CD14-positive monocyte (primary cell): ENCODE results near the gene ROMO1. TPM values are rescaled to one million over a fixed set of nuclear protein-coding genes. Genes with fewer than 3 reads are reported as not detected.

Experiments used
- DNase-seq, 3 donors: peaks; one replicate each; pipeline ENCODE4 v3.0.0-alpha.2; 2011 to 2022
- H2AFZ ChIP-seq: 2 replicates; pipeline ENCODE4 v1.6.0; 2012; ENCODE audit warnings: mild to moderate bottlenecking, low read depth, low read length, inconsistent platforms; ENCODE audit not compliant: insufficient read depth, poor library complexity, severe bottlenecking
- H3K27ac ChIP-seq, 2 donors: 1 replicate in 1 of 2; 2 replicates in 1 of 2; pipeline ENCODE4 v1.5.1; 2012 to 2013; ENCODE audit warnings: low read length in 2 of 2, control low read depth in 1 of 2, inconsistent platforms in 1 of 2, low read depth in 1 of 2, mild to moderate bottlenecking in 1 of 2
- H3K27me3 ChIP-seq, 2 donors: one replicate each; pipeline versions ENCODE4 v1.6.0 to v1.6.1; 2011 to 2013; ENCODE audit warnings: low read length in 2 of 2; ENCODE audit not compliant: control insufficient read depth in 2 of 2, insufficient read depth in 2 of 2
- H3K36me3 ChIP-seq, 2 donors: replicated peaks in 1 of 2; 1 replicate in 1 of 2; 2 replicates in 1 of 2; pipeline versions ENCODE4 v1.5.1 to v1.6.1; 2012 to 2013; ENCODE audit warnings: low read length in 2 of 2, control low read depth in 1 of 2, inconsistent platforms in 1 of 2, mild to moderate bottlenecking in 1 of 2; ENCODE audit not compliant: insufficient read depth in 2 of 2, control insufficient read depth in 1 of 2
- H3K4me1 ChIP-seq, 2 donors: 1 replicate in 1 of 2; 2 replicates in 1 of 2; pipeline versions ENCODE4 v1.5.1 to v1.6.1; 2012 to 2013; ENCODE audit warnings: low read length in 2 of 2, control low read depth in 1 of 2, inconsistent platforms in 1 of 2, mild to moderate bottlenecking in 1 of 2, moderate library complexity in 1 of 2; ENCODE audit not compliant: insufficient read depth in 2 of 2, control insufficient read depth in 1 of 2
- H3K4me2 ChIP-seq: replicated peaks from 2 replicates; pipeline ENCODE3; 2012; ENCODE audit warnings: low read length, moderate library complexity, mild to moderate bottlenecking; ENCODE audit not compliant: poor library complexity, severe bottlenecking; ENCODE audit errors: extremely low read depth
- H3K4me3 ChIP-seq, 3 experiments: fragments of 200-600 bp in 1 of 3; sonication (generic) in 1 of 3; replicated peaks in 1 of 3; 1 replicate in 2 of 3; 2 replicates in 1 of 3; pipeline ENCODE4 v1.5.1; 2011 to 2013; ENCODE audit warnings: low read length in 3 of 3, mild to moderate bottlenecking in 3 of 3, control low read depth in 2 of 3, low read depth in 2 of 3, inconsistent platforms in 1 of 3, moderate library complexity in 1 of 3
- H3K79me2 ChIP-seq: 2 replicates; pipeline ENCODE4 v1.6.0; 2012; ENCODE audit warnings: mild to moderate bottlenecking, control low read depth, inconsistent platforms, low read length, moderate library complexity; ENCODE audit not compliant: insufficient read depth
- H3K9ac ChIP-seq: 2 replicates; pipeline ENCODE4 v1.6.0; 2017; ENCODE audit warnings: low read length, mild to moderate bottlenecking; ENCODE audit not compliant: insufficient read depth, poor library complexity, severe bottlenecking
- H3K9me3 ChIP-seq, 2 donors: replicated peaks in 1 of 2; 1 replicate in 1 of 2; 2 replicates in 1 of 2; pipeline versions ENCODE4 v1.5.1 to v1.6.1; 2012 to 2013; ENCODE audit warnings: low read length in 2 of 2, control low read depth in 1 of 2; ENCODE audit not compliant: control insufficient read depth in 1 of 2, insufficient read depth in 1 of 2
- H4K20me1 ChIP-seq: 2 replicates; pipeline ENCODE4 v1.6.0; 2012; ENCODE audit warnings: mild to moderate bottlenecking, low read length, control low read depth, moderate library complexity; ENCODE audit not compliant: insufficient read depth
- H3K27ac Mint-ChIP-seq, 7 donors: one replicate each; pipeline ENCODE4 v1.8.0; 2020; ENCODE audit warnings: mild to moderate bottlenecking in 7 of 7, mixed read lengths in 7 of 7, moderate library complexity in 6 of 7, inconsistent platforms in 2 of 7
- H3K27me3 Mint-ChIP-seq, 3 donors: one replicate each; pipeline ENCODE4 v1.8.0; 2021 to 2022; ENCODE audit warnings: low read depth in 3 of 3, mild to moderate bottlenecking in 3 of 3, mixed read lengths in 3 of 3, moderate library complexity in 3 of 3, inconsistent platforms in 1 of 3
- H3K36me3 Mint-ChIP-seq, 2 donors: one replicate each; pipeline ENCODE4 v1.8.0; 2020; ENCODE audit warnings: mixed read lengths in 2 of 2, inconsistent platforms in 1 of 2, mild to moderate bottlenecking in 1 of 2
- H3K4me1 Mint-ChIP-seq: one replicate; pipeline ENCODE4 v1.8.0; 2020; ENCODE audit warnings: mild to moderate bottlenecking, mixed read lengths
- H3K4me3 Mint-ChIP-seq, 2 donors: one replicate each; pipeline ENCODE4 v1.8.0; 2020; ENCODE audit warnings: mild to moderate bottlenecking in 2 of 2, mixed read lengths in 2 of 2, moderate library complexity in 1 of 2
- H3K9me3 Mint-ChIP-seq, 7 donors: one replicate each; pipeline ENCODE4 v1.8.0; 2020 to 2022; ENCODE audit warnings: mixed read lengths in 7 of 7, mild to moderate bottlenecking in 6 of 7, moderate library complexity in 6 of 7, inconsistent platforms in 2 of 7
- WGBS: methylation state at CpG from one replicate; pipeline ENCODE4 v1.1.5; 2013; ENCODE audit warnings: missing lambda C conversion rate; ENCODE audit not compliant: insufficient coverage; 5-methylcytosine and 5-hydroxymethylcytosine counted together
- intact Hi-C, 2 donors: fragments of 100-400 bp; cut with micrococcal nuclease; formaldehyde crosslinking; loops; one replicate each; pipeline versions ENCODE4 v1.15.0 to v1.15.1; 2023
- polyA plus RNA-seq, 3 donors: library from polyadenylated mRNA; depleted of rRNA in 1 of 3; unstranded in 2 of 3; stranded (reverse) in 1 of 3; fragments of 300-500 nt in 2 of 3; fragments of >200 nt in 1 of 3; fragmentation: Illumina TruSeq in 2 of 3; gene quantifications; 1 replicate in 2 of 3; 2 replicates in 1 of 3; pipeline ENCODE4 v1.2.3, GENCODE V29; 2012 to 2021
- TF ChIP-seq, protein P1 (sequence below): fragments of 200-600 bp; IDR thresholded peaks from one replicate; pipeline ENCODE4 v1.8.0; 2022; ENCODE audit warnings: antibody characterized with exemption, mild to moderate bottlenecking

The ROMO1 gene
- polyA plus RNA-seq, 3 donors, result 220 to 448 (median 352) TPM

DNA sequence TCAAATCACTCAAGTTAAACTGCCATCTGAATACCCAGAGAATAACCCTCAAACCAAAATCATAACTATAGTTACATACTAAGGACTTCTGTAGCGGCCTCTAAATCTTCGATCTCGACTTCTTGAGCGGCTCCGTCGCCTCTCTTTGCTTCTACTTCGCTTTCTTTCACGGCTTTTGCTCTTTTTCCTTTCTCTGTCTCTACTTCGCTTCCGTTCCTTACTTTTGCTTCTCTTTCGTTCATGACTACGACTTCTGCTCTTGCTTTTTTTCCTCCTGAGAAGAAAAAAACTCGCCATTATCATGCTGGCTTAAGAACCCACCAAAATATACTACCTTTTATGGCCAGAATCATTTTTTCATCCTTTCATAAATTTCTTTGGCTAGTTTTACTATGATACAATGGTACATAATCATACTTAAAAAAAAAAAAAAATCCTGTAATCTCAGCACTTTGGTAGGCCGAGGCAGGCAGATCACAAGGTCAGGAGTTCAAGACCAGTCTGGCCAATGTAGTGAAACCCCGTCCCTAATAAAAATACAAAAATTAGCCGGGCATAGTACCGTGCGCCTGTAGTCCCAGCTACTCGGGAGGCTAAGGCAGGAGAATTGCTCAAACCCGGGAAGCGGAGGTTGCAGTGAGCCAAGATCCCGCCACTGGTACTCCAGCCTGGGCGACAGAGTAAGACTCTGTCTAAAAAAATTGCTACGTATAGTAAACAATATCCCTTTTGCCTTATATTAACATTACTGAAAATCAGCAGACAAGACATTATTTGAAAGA, 32.8 kb downstream of the ROMO1 start:
- WGBS, result 91% methylated on average over 20 of the region's 24 CpGs
- TF ChIP-seq, protein P1, sequence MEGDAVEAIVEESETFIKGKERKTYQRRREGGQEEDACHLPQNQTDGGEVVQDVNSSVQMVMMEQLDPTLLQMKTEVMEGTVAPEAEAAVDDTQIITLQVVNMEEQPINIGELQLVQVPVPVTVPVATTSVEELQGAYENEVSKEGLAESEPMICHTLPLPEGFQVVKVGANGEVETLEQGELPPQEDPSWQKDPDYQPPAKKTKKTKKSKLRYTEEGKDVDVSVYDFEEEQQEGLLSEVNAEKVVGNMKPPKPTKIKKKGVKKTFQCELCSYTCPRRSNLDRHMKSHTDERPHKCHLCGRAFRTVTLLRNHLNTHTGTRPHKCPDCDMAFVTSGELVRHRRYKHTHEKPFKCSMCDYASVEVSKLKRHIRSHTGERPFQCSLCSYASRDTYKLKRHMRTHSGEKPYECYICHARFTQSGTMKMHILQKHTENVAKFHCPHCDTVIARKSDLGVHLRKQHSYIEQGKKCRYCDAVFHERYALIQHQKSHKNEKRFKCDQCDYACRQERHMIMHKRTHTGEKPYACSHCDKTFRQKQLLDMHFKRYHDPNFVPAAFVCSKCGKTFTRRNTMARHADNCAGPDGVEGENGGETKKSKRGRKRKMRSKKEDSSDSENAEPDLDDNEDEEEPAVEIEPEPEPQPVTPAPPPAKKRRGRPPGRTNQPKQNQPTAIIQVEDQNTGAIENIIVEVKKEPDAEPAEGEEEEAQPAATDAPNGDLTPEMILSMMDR, result no peak
- Histone ChIP-seq H3K4me3 (no peak overlapping the region), H3K4me1 (peaks cover 0 to 13% of the 10 kb centered on the region in 2 donors), H3K79me2 (peaks cover 96% of the 10 kb centered on the region), H2AFZ (no peak overlapping the region), H4K20me1 (peaks cover 100% of the 10 kb centered on the region), H3K4me2 (no peak overlapping the region), H3K9ac (no peak overlapping the region), H3K9me3 (no peaks in the 10 kb centered on the region), H3K27ac (no peak overlapping the region), H3K36me3 (peaks cover 94 to 98% of the 10 kb centered on the region in 2 donors), H3K27me3 (no peaks in the 10 kb centered on the region)
- DNase-seq, result no peak
- H3K9me3 Mint-ChIP-seq, result no peaks in the 10 kb centered on the region
- H3K27ac Mint-ChIP-seq, result peak overlapping the region in 1 of 7 donors; percentile 29
- intact Hi-C loops, result loop anchor here in 1 of 2 donors (5.0 kb wide), 2 partner anchors 35 to 40 kb away; partner anchors contain the start of genes NFS1, PHF20 and ROMO1
- H3K36me3 Mint-ChIP-seq, result peaks cover 65 to 95% of the 10 kb centered on the region in 2 donors
- no peaks in the 10 kb centered on the region for H3K27me3 Mint-ChIP-seq
- H3K4me3 Mint-ChIP-seq, result no peak overlapping the region
- peaks cover 5% of the 10 kb centered on the region for H3K4me1 Mint-ChIP-seq

DNA sequence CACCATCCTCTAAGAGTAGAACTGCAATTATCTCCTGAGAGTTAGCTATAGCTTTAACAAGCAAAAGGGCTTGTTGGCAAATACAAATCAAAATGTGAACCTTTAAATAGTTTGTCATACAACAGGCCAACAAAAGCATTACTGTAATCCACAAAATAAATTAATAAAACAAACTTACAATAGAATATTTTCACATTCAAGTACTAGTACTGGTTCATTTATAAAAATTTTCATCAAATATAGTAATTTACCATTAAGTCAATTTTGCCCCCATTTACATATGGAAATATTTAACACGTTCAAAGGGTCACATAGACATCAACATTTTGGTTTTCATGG, 33.4 kb downstream of the ROMO1 start:
- Histone ChIP-seq H3K9me3 (no peaks in the 10 kb centered on the region), H3K4me2 (no peak overlapping the region), H2AFZ (no peak overlapping the region), H3K79me2 (peaks cover 98% of the 10 kb centered on the region), H3K27me3 (no peaks in the 10 kb centered on the region), H3K27ac (no peak overlapping the region), H4K20me1 (peaks cover 100% of the 10 kb centered on the region), H3K36me3 (peaks cover 96 to 100% of the 10 kb centered on the region in 2 donors), H3K4me3 (no peak overlapping the region), H3K4me1 (peaks cover 0 to 13% of the 10 kb centered on the region in 2 donors), H3K9ac (no peak overlapping the region)
- TF ChIP-seq, protein P1, result no peak
- intact Hi-C loops, result loop anchor here in 1 of 2 donors (5.0 kb wide), 2 partner anchors 35 to 40 kb away; partner anchors contain the start of genes NFS1, PHF20 and ROMO1
- Mint-ChIP-seq H3K27ac (no peak overlapping the region), H3K9me3 (no peaks in the 10 kb centered on the region), H3K4me1 (peaks cover 5% of the 10 kb centered on the region), H3K4me3 (no peak overlapping the region), H3K27me3 (no peaks in the 10 kb centered on the region), H3K36me3 (peaks cover 64 to 95% of the 10 kb centered on the region in 2 donors)
- WGBS, result no CpG with 5 or more reads among the region's 1 CpG
- DNase-seq, result no peak
